GM19468 (cell line): Measurements from ENCODE around the gene MN1.

Experiments used
- ATAC-seq: cut with Tn5 transposase; IDR thresholded peaks from one replicate; pipeline ENCODE4 v1.9.1; 2021; ENCODE audit warnings: mild to moderate bottlenecking, moderate library complexity, moderate number of reproducible peaks; ENCODE audit not compliant: unreplicated experiment; ENCODE audit errors: extremely low read depth

The MN1 gene

GRCh38 chr22:27827604-27828587 is 26.3 kb upstream of the MN1 start:
- no peak for ATAC-seq

- ATAC-seq, result no peak
Measured at GRCh38 chr22:27825174-27825573, 23.6 kb upstream of the MN1 start.

- no peak for ATAC-seq
Measured at GRCh38 chr22:27823221-27823620, 21.7 kb upstream of the MN1 start.

- no peak for ATAC-seq
Measured at GRCh38 chr22:27820896-27821866, 19.6 kb upstream of the MN1 start.

DNA sequence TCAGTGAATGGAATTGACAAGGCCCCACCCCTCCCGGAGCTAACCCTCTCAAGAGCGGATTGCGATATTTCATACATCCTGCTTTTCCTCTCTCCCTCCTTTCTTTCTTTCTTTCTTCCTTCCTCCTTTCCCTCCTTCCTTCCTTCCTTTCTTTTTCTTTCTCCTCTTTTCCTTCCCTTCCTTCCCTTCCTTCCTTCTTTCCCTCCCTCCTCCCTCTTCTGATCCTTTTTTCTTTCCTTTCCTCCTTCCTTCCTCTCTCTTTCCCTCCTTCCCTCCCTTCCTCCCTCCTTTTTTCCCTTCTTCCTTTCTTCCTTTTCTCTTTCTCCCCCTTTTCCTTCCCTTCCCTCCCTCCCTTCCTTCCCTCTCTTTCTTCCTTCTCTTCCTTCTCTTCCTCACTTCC is 15.0 kb upstream of the MN1 start:
- ATAC-seq, result no peak

DNA sequence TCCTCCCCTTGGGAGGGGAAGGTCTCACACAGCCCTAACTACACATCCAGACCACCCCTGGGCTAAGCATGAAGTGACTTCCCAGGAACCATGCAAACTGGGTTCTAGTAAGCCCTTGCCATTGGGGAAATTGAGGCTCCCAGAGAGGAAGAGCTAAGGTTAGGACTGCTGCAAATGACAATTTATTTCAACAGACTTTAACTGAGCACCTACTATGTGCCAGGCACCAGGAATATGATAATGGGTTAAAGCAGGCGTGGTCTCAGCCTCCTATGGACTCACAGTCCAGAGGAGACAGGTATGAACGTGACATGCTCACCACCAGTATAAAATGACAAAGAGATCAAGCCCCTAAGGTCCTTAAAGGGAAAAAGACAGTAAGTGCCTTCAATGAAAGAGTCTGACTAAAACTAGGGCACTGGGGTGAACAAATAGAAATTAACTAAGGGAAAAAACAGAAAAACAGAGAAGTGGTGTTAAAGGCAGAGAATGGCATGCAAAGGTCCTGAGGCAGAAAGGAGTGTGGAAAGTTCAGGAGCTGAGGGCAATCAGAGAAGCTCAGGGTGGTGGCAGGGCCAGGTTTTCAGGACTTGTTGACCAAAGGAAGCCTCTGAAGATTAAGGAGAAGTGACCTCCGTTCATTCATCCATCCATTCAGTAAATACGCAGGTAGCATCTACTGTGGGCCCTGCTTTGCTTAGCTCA is 14.4 kb upstream of the MN1 start:
- no peak for ATAC-seq

- no peak for ATAC-seq
Measured at GRCh38 chr22:27814993-27815392, 13.4 kb upstream of the MN1 start.

GRCh38 chr22:27811778-27812177 is 10.2 kb upstream of the MN1 start:
- ATAC-seq, result no peak

DNA sequence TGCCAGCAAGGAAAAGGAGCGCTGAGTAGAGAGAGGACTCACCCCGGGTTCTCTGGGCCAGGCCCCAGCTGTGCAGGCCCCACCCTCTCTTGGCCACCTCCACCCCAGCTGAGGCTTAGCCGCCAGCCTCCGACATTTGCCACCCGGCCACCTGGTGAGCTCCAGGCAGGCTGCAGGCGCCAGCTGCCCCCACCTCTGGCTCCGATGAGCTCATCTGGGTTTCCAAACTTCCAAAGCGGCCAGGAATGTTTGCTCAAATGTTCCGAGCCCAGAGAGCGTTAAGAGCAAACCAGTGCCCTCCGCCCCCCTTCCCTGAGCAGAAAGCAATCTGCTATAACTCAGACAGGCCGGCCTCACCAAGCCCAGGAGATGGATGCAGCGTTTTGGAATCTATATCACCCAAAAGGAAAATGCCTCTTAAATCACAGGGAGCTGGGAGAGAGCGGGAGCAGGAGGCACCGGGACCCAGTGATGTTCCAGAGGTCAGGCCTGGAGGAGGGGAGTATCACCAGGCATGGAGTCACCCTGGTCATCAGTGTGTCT is 9.1 kb upstream of the MN1 start:
- no peak for ATAC-seq

DNA sequence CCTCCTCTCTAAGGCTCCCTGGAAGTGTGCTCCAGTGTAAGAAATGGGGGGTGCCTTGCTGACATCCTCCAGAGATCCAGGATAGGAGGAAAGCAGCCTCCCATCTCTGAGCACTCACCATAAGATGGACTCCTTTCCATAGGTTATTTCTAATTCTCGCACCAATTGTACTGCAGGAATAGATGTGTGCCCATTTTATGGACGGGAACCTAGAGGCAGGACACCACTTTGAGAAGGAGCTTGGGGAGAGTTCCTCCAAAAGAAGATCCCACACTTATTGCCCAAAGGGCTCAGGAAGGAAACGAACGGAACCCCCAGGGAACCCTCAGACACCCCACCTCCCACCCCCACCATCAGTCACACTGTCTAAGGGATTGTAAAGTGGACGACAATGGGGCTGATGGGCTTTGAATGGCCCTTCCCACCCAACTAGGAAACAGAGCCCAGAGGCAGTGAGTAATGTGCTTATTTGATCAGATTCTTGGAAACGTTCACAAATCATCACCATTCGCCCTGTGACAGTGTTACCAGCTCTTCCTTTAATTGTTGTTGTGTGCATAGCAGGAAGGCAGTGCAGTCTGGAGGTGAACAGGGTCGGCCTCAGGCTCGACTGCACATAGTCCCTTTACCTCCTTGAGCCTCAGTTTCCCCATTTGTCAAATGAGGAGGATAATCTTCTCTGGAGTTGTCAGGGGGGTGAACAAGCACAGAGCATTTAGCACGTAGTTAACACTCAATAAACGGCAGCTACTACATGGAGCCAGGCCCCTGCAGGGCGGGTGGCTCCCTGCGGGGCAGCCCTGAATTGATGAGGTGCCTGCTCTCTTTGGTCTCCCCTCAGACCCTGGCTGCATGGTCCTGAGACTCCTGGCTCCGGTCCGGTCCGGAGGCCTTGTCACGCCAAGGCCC is 8.4 kb upstream of the MN1 start:
- no peak for ATAC-seq

DNA sequence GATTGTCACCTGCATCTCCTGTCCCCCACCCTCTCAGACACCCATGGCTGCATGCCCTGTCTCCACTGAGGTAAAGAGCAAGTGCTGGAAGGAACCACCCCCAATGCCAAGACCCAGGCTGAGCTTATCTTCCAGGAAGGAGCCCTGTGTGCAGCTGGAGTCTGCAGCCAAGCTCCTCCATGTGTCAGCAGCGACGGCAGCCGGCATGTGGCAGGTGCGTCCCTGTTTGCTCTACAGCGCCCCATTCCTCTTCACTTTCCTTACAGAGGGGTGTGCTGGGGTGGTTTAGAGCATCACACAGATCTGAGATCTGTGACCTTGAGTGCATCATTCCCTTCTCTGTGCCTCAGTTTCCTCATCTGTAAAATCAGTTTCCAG is 7.7 kb upstream of the MN1 start:
- ATAC-seq, result no peak

- no peak for ATAC-seq
Measured at GRCh38 chr22:27808451-27809225, 7.1 kb upstream of the MN1 start.

GRCh38 chr22:27805841-27806240 is 4.3 kb upstream of the MN1 start:
- no peak for ATAC-seq

- no peak for ATAC-seq
Measured at GRCh38 chr22:27804470-27805297, 3.1 kb upstream of the MN1 start.

DNA sequence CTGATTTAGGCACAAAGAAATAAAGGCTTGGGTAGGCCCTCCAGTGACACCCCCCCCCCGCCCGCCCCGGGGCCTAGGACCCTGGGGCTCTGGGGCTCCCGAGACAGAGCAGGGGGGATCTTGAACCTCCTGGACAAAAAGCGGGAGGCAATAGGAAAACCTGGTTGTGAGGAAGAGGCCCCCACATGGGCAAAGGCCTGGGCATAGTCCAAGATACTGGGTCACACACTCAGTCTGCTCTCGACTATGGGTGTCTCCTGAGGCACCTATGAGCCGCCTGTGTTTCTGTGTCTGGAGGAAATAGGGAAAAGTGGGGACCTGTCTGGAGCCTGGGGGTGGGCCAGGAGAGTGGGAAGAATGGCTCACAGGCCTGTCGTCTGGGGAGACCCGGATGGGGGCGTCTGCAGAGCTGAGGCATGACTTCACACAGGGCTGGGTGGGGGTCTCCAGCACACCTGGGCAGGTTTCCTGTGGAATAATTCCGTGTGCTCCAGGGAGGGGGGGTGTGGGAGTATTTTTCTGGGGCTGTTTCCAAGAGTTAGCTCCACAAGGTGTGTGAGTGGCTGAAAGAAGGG is 2.4 kb upstream of the MN1 start:
- no peak for ATAC-seq

DNA sequence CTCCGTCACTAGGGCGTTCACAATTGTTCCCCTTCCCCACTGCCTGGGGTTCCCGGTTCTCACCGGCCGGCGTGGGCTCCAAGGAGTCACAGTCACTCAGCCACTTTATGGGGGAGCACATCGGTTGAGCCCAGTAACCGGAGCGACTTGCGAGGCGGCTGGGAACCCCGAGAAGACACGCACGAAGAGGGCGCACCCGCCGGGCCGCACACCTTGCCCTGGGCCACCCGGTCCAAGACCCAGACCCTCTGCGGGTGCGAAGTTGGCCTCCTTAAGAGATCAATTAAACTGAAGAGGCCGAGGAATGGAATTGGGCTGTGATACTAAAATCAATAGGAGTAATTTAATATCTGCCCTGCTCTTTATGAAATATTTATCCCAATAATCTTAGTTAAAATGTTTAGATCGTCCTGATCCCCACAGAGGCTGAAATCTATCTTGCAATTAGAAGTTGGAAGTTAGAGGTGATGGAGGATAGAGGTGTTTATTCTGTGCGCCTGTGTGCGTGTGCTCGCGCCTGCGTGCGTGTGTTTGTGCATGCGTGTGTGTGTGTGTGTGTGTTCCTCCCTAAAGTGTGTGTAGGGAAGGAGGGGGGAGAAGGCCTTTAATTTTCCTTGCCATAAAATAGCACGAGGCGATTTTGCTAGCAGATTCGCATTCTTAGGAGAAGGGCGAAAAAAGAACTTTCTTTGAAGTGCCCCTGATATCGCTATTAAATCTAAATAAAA is 954 bp upstream of the MN1 start:
- ATAC-seq, result no peak
